Vagina (tissue), 2 donors: Measurements from ENCODE around the gene SAAL1. TPM values are rescaled to one million over a fixed set of nuclear protein-coding genes. Genes with fewer than 3 reads are reported as not detected.

Experiments used
- DNase-seq, 2 donors: peaks; one replicate each; pipeline ENCODE4 v3.0.0-alpha.2; 2017; ENCODE audit errors: extremely low spot score in 2 of 2
- H3K27ac ChIP-seq: fragments of 200-600 bp; sonication (generic); one replicate; pipeline ENCODE4 v1.5.1; 2019
- H3K27me3 ChIP-seq: fragments of 200-600 bp; sonication (generic); one replicate; pipeline ENCODE4 v1.5.1; 2019
- H3K36me3 ChIP-seq, 2 donors: fragments of 200-600 bp; sonication (generic); one replicate each; pipeline ENCODE4 v1.5.1; 2017 to 2019
- H3K4me1 ChIP-seq: fragments of 200-600 bp; sonication (generic); one replicate; pipeline ENCODE4 v1.5.1; 2019
- H3K4me3 ChIP-seq, 2 donors: fragments of 200-600 bp; sonication (generic); 1 replicate in 1 of 2; 2 replicates in 1 of 2; pipeline ENCODE4 v1.5.1; 2016 to 2019
- H3K9me3 ChIP-seq: fragments of 200-600 bp; sonication (generic); one replicate; pipeline ENCODE4 v1.5.1; 2019
- POLR2A ChIP-seq, 2 donors: fragments of 450-650 bp; IDR thresholded peaks; one replicate each; pipeline ENCODE4 v1.6.1; 2017; ENCODE audit warnings: antibody characterized with exemption in 2 of 2, mild to moderate bottlenecking in 2 of 2, moderate library complexity in 2 of 2
- POLR2AphosphoS5 ChIP-seq, 2 donors: sonication (generic); formaldehyde crosslinking; IDR thresholded peaks; one replicate each; pipeline ENCODE4 v1.9.0; 2017; ENCODE audit warnings: antibody characterized with exemption in 2 of 2, mild to moderate bottlenecking in 2 of 2, low read depth in 1 of 2; ENCODE audit not compliant: insufficient read depth in 1 of 2
- intact Hi-C: fragments of 100-400 bp; cut with DNase I; formaldehyde crosslinking; loops from one replicate; pipeline ENCODE4 v1.15.1; 2023
- total RNA-seq: library from RNA; depleted of rRNA; stranded (reverse); fragments of >200 nt; gene quantifications from one replicate; pipeline ENCODE4 v1.2.3, GENCODE V29; 2016
- TF ChIP-seq, protein P1 (sequence below), 3 experiments: fragments of 450-650 bp in 2 of 3; fragments of 200-600 bp in 1 of 3; sonication (generic) in 1 of 3; IDR thresholded peaks; one replicate each; pipeline ENCODE4 v1.5.1; 2017 to 2019; ENCODE audit warnings: antibody characterized with exemption in 3 of 3, mild to moderate bottlenecking in 2 of 3, moderate library complexity in 2 of 3

The SAAL1 gene
- total RNA-seq, 1 donor from 2014 or later, result 15.2 TPM

DNA sequence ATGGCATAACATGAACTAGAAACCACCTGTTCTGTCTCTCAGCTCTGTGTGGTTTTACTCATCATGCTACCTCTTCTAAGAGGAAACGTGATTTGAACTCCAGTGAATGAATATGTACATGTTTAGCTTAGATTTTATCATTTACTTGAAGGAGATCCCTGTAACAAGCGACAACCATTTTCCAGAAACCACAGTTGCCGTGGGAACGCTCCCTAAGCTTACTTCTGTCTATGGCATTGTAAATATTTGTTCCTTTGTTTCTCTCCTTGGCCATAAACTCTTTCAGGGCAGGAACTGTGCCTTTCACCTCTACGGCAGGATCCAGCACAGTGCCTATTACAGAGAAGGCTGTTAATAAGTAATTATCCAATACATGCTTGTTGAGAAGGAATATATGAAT is 42.8 kb downstream of the SAAL1 start:
- DNase-seq, result no peak
- Histone ChIP-seq H3K27me3 (no peaks in the 10 kb centered on the region), H3K9me3 (no peaks in the 10 kb centered on the region), H3K36me3 (no peaks in the 10 kb centered on the region), H3K27ac (no peak overlapping the region), H3K4me3 (no peak overlapping the region), H3K4me1 (no peaks in the 10 kb centered on the region)
- TF ChIP-seq POLR2A (IDR thresholded peaks at IDR 0.05) (no peak), POLR2AphosphoS5 (IDR thresholded peaks at IDR 0.05; ENCODE audit: insufficient read depth in 1 of 2, low read depth in 1 of 2) (no peak)
- TF ChIP-seq, protein P1, sequence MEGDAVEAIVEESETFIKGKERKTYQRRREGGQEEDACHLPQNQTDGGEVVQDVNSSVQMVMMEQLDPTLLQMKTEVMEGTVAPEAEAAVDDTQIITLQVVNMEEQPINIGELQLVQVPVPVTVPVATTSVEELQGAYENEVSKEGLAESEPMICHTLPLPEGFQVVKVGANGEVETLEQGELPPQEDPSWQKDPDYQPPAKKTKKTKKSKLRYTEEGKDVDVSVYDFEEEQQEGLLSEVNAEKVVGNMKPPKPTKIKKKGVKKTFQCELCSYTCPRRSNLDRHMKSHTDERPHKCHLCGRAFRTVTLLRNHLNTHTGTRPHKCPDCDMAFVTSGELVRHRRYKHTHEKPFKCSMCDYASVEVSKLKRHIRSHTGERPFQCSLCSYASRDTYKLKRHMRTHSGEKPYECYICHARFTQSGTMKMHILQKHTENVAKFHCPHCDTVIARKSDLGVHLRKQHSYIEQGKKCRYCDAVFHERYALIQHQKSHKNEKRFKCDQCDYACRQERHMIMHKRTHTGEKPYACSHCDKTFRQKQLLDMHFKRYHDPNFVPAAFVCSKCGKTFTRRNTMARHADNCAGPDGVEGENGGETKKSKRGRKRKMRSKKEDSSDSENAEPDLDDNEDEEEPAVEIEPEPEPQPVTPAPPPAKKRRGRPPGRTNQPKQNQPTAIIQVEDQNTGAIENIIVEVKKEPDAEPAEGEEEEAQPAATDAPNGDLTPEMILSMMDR (IDR thresholded peaks at IDR 0.05), result no peak
- intact Hi-C loops, result no loop called here

- Histone ChIP-seq H3K27ac (no peak overlapping the region), H3K9me3 (no peaks in the 10 kb centered on the region), H3K27me3 (no peaks in the 10 kb centered on the region), H3K4me3 (no peak overlapping the region), H3K36me3 (no peaks in the 10 kb centered on the region), H3K4me1 (no peaks in the 10 kb centered on the region)
- no peak for DNase-seq
- intact Hi-C loops, result no loop called here
- TF ChIP-seq, protein P1 (IDR thresholded peaks at IDR 0.05), result no peak
- TF ChIP-seq POLR2A (IDR thresholded peaks at IDR 0.05) (no peak), POLR2AphosphoS5 (IDR thresholded peaks at IDR 0.05; ENCODE audit: insufficient read depth in 1 of 2, low read depth in 1 of 2) (no peak)
Observed at GRCh38 chr11:18061351-18061750, 44.5 kb downstream of the SAAL1 start.

GRCh38 chr11:18056561-18057181 is 49.2 kb downstream of the SAAL1 start:
- H3K4me1 ChIP-seq, result no peaks in the 10 kb centered on the region
- no peaks in the 10 kb centered on the region for H3K9me3 ChIP-seq
- no peaks in the 10 kb centered on the region for H3K36me3 ChIP-seq
- intact Hi-C loops, result no loop called here
- TF ChIP-seq POLR2A (IDR thresholded peaks at IDR 0.05) (no peak), POLR2AphosphoS5 (IDR thresholded peaks at IDR 0.05; ENCODE audit: insufficient read depth in 1 of 2, low read depth in 1 of 2) (no peak)
- TF ChIP-seq, protein P1 (IDR thresholded peaks at IDR 0.05), result no peak
- no peak overlapping the region for H3K4me3 ChIP-seq
- no peaks in the 10 kb centered on the region for H3K27me3 ChIP-seq
- DNase-seq, result no peak
- H3K27ac ChIP-seq, result no peak overlapping the region

- no peak for TF ChIP-seq POLR2A (IDR thresholded peaks at IDR 0.05)
- TF ChIP-seq POLR2AphosphoS5 (IDR thresholded peaks at IDR 0.05; ENCODE audit: insufficient read depth in 1 of 2, low read depth in 1 of 2), result no peak
- TF ChIP-seq, protein P1 (IDR thresholded peaks at IDR 0.05), result no peak
- no peak for DNase-seq
- H3K27me3 ChIP-seq, result no peaks in the 10 kb centered on the region
- no peaks in the 10 kb centered on the region for H3K9me3 ChIP-seq
- intact Hi-C loops, result no loop called here
- H3K4me3 ChIP-seq, result no peak overlapping the region
- H3K27ac ChIP-seq, result no peak overlapping the region
- no peaks in the 10 kb centered on the region for H3K4me1 ChIP-seq
- H3K36me3 ChIP-seq, result no peaks in the 10 kb centered on the region
Observed at GRCh38 chr11:18054511-18055103, 51.3 kb downstream of the SAAL1 start.

- Histone ChIP-seq H3K27ac (no peak overlapping the region), H3K9me3 (no peaks in the 10 kb centered on the region), H3K27me3 (no peaks in the 10 kb centered on the region), H3K4me1 (peaks cover 7% of the 10 kb centered on the region), H3K4me3 (no peak overlapping the region), H3K36me3 (no peaks in the 10 kb centered on the region)
- intact Hi-C loops, result no loop called here
- no peak for DNase-seq
- TF ChIP-seq POLR2AphosphoS5 (IDR thresholded peaks at IDR 0.05; ENCODE audit: insufficient read depth in 1 of 2, low read depth in 1 of 2), result no peak
- TF ChIP-seq POLR2A (IDR thresholded peaks at IDR 0.05), result no peak
- TF ChIP-seq, protein P1 (IDR thresholded peaks at IDR 0.05), result no peak
Observed at GRCh38 chr11:18050848-18051247, 55.0 kb downstream of the SAAL1 start.
